Stimulated activated CD8-positive, alpha-beta memory T cell treated with anti-CD3 and anti-CD28 coated beads, Interleukin-7, amount 100 ng/mL, for 4 hours (primary cell): Measurements from ENCODE around the gene RNF145.

ENCODE experiments used
- DNase-seq, 2 donors: peaks; one replicate each; pipeline ENCODE4 v3.0.0-alpha.2; 2020; ENCODE audit warnings: low read depth in 2 of 2

The RNF145 gene

DNA sequence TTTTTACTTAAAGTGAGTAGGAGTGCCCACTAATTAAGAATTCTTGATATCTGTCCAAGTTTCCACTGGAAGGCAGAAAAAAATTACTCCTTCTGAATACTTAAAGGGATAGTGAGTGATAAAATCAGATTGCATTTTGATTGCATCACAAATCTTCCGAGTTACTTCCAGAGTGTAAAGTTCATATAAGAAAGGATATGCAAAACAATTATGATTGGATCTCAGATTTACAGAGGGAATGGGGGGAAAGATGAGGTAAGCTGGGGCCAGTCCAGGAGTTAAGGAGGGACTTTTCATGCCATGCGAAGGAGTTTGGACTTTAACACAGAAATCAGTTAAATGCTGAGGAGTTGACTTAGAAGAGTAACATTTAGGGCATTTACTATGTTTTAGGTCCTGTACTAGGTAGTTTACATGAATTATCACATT, 9.3 kb upstream of the RNF145 start:
- no peak for DNase-seq

DNA sequence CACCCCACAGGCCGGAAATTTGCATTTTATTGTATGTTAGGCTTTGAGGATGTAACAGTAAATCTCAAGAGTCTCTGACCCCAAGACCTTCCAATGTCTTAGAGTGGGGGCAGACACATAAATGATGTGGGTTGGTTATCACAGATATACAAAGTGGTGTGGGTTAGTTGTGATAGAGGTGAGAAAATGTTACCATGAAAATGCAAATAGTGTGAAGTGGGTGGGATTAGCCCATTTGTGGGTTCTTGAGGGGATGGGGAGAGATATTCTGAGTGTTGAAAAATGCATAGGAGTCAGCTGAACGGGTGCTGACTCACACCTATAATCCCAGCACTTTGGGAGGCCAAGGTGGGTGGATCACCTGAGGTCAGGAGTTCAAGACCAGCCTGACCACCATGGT, 7.9 kb upstream of the RNF145 start:
- DNase-seq = no peak

- no peak for DNase-seq
Measured at GRCh38 chr5:159216454-159216853, 7.1 kb upstream of the RNF145 start.

GRCh38 chr5:159215886-159216285, 6.5 kb upstream of the RNF145 start:
- DNase-seq = no peak

DNA sequence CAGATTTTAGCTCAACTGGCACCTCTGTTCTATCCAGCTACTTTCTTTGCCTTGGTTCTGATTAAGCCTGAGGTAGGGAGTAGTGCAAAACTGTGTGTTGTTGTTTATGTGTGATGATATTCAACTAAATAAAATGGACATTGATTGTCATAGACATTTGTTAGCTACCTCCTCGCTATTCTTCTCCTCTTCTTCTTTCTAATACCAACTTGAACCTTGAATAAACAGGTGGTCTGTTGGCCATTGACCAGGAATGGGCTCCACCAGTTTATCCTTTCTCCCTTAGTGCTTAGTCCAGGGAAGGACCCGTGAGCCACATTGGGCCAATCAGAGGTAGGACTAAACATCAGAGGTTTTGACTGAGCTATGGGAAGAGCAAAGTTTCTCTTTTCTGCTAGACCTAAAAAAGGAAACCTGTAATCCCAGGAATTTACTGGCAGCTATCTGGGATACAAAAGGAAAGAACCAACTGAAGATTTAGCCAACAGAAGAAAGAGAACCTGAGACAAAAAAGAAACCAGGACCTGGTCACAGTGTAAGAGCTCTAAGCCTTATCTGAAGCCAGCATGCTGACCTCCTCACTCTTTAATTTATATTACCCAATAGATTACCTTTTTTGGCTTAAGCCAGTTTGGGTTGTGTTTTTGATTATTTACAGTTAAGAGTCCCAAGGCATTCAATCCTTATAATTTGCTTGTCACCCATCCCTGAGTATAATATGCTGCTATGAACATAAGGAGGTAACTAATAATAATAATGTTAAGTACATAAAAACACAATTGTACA, 5.3 kb upstream of the RNF145 start:
- DNase-seq = no peak

GRCh38 chr5:159212657-159213462, 3.5 kb upstream of the RNF145 start:
- no peak for DNase-seq

DNA sequence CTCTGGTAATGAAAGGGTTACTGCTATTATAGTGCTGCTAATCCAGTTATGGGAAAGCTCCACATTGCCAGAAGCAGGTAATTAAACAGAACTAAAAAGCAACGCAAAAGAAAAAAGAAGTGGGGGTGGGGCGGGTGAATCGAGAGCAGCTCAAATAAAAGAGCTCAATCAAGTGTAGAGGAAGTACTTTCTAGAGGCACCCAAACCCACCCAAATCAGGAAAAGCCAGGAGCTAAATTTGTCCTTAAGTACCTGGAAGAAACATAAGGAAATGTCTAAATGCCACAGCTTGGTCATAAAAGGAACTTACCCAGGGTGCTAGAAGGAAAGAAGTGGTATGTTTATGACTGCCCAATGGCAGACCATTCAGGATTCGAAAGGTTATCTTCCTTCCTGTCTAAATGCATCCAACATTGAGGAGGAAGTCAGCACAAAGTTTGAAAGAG, 2.4 kb upstream of the RNF145 start:
- no peak for DNase-seq

DNA sequence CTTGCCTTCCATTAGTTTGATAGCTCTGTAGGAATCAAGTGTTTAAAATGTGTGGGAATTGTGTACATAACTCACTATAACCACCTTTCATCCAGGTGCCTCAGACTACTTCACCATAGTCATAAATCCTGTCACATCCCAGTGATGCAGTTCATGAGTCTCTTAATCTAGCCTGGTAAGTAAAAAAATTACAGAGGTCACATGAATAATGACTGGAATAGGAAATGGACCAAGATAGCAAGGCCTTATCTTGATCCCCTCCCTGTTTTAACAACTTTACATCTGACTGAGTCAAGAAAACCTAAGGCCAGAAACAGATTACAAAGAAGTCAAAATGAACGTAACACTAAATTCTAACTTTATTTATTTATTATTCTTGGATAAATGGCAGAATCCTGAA, 1.5 kb upstream of the RNF145 start:
- DNase-seq = no peak

DNA sequence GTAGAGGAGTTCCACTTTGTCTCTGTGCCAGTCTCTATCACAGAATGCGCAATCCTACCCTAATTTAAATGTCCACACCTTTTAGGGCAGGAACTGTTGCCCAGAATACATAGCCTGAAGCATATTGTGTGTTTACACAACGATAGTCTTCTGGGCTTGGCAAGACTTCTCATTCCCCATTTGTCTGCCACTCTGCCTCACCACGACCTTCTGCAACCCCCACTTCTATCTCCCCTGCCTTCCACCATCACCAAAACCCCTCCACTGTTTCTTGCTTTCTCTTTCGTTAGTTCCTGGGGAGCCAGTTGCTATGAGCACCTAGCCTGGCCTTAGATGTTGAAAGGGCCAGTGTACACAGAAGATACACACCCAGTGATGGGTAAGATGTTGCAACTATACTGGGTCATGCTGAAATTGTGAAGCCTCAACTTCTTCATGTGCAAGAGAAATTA, 883 bp upstream of the RNF145 start:
- no peak for DNase-seq

DNA sequence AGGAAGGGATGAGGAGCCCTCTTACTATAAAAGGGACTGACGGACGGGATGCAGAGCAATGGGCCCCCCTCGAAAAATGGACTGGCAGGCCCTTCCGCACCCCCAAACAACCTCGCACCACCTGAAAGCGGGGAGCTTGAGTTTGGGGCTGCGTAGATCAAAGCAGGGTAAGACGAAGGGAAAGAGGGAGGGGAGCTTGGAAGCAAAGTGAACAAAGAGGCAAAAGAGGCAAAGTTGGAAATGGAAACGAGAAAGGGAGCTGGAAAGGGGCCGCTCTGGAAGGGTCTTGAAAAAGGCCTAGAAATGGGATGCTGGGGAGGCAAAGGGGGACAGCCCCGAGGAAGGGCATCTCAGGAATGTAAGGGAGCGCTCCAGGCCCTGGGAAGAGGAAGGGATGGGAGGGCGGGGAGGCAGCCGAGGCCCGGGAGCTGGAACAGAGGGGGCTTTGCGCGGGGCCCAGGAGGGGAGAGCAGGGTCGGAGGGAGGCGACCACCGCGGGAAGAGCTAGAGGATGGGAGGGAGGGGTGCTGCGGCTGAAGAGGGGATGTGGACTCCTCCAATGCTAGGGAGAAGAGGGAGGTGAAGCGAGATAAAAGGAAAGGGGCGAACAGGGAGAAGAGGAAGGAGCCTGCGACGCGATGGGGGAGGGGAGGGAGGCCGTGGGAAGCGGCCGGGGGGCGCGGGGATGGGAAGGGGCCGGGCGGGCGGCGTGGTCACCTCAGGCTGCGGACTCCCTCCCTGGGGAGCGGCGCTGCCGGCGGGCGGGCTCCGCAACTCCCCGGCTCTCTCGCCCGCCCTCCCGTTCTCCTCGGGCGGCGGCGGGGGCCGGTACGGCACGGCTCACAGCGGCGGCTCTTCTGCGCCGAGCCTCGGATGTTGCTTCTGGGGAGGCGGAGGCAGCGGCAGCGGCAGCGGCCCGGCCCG, 577 bp downstream of the RNF145 start:
- DNase-seq = no peak

GRCh38 chr5:159207686-159208513, 1.5 kb downstream of the RNF145 start:
- peak; percentile 64 to 73 for DNase-seq

DNA sequence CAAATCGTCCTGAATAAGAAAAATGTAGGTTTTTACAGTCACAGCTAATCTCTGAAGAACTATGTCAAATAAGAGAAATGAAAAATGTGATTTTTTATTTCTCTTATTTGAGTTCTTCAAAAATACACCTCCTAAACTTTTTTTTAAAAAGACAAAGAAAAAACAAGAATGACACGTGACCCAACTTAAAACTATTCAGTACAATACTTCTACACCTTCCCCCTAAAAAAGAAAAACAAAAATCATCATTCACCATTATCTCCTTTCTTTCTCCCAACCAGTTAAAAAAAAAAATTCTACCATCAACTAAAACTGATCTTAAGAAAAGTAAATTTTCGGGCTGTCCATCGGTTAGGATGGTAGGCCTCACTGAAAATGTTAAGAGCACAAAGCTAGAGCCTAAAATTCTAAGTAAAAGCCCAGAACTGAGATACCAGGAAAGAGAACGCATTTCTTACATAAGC, 2.1 kb downstream of the RNF145 start:
- DNase-seq = no peak

- no peak for DNase-seq
Measured at GRCh38 chr5:159206818-159207217, 2.5 kb downstream of the RNF145 start.

GRCh38 chr5:159206368-159206767, 3.0 kb downstream of the RNF145 start:
- DNase-seq = no peak

DNA sequence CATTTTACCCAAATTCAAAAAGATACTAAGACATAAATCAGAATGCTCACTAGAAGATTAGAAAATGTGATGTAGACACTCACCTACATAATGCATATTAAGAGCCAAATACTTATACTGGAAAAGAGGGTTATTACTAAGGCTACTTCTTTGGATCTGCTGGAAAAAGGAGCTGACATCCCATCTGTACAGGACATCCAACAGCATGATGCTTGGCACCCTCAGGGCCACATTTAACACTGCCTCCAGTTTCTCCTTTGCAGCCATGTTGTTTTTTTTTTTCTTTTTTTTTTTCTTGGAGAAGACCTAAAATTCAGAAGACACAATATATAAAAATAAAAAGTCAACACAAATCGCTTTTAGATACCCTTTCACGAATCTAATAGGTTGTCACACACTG, 6.0 kb downstream of the RNF145 start:
- DNase-seq = no peak

DNA sequence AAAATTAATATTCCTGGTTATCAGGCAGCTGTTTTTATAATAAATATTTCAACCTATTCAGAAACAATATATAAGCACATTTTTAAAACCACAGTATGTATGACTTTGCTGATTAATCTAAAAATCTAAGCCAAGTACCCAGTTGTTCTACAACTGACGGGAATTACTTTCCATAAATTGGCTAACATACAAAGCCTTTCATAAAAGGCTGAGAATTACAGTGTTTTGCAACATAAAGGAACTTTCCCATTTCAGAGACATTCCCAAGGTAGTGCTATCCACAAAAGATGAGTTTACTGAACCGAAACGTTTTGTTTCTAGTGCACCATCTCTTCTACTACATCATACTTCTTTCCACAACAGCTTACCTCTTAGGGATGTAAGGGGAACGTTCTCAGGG, 7.2 kb downstream of the RNF145 start:
- no peak for DNase-seq

DNA sequence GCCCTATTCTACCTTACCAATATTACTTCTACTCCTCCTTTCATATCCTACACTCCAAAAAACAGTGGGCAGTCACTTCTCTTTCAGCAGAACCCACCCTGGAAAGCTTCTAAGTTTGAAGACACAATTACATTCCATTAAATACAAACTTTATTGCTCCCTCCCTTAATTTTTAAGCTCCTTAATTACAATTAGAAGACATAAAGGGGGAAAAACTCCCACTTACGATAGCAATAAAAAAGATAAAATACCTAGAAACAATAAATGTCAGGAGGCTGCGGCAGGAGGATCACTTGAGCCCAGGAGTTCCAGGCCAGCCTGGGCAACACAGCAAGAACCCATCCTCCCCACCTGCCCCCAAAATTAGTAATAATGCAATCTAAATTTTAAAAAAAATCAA, 9.6 kb downstream of the RNF145 start:
- DNase-seq = no peak

- DNase-seq = no peak
Measured at GRCh38 chr5:159199225-159199624, 10.1 kb downstream of the RNF145 start.

- no peak for DNase-seq
Measured at GRCh38 chr5:159198063-159199036, 11.0 kb downstream of the RNF145 start.

DNA sequence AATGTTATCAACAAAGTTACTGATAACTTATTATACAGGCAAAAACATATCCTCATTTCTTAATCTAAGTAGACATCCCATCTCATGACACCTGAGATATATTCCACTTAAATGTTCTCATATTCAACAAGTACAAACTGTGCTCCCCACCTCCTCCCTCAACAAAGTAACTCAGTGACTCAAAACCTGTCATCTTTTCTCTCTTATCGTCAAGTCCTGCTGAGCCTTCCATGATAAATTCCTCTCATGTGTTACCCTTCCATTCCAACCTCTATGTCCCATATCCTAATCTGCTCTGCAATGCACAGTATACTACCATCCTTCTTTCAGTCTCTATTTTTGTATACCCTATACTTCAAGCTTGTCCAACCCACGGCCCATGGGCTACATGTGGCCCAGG, 13.6 kb downstream of the RNF145 start:
- DNase-seq = no peak
